ENCODE measurements around the gene IL27RA. TPM values are rescaled to one million over a fixed set of nuclear protein-coding genes. Genes with fewer than 3 reads are reported as not detected.

IL27RA gene
- total RNA-seq, 1 donor from 2014 or later: 6.5 TPM

GRCh38 chr19:14061751-14062557 is 30.4 kb downstream of the IL27RA start, which contains the start of gene PALM3:
Gene PALM3 (minus strand): TSS chr19:14062076. CDS start chr19:14061980, 96 bp downstream.
- Mint-ChIP-seq H3K9me3 (no peaks in the 10 kb centered on the region), H3K27ac (no peak within 1 kb of the TSS)

GRCh38 chr19:14062558-14062855 is 30.9 kb downstream of the IL27RA start:
- no peak for DNase-seq (ENCODE audit: low spot score in 2 of 2, unreplicated experiment in 2 of 2)
- Mint-ChIP-seq H3K27ac (no peak overlapping the region), H3K27me3 (ENCODE audit: low read depth) (peaks cover 28% of the 10 kb centered on the region), H3K4me3 (no peak overlapping the region), H3K9me3 (no peaks in the 10 kb centered on the region), H3K4me1 (peaks cover 10% of the 10 kb centered on the region), H3K36me3 (no peaks in the 10 kb centered on the region)
- TF ChIP-seq CTCF (IDR thresholded peaks at IDR 0.05; ENCODE audit: unreplicated experiment): no peak

More at GRCh38 chr19:14061751-14062557, 30.4 kb downstream of the IL27RA start, which contains the start of gene PALM3:
- DNase-seq (ENCODE audit: low spot score in 2 of 2, unreplicated experiment in 2 of 2): no peak
- Mint-ChIP-seq H3K36me3 (no peaks in the 10 kb centered on the region), H3K4me3 (no peak within 1 kb of the TSS), H3K4me1 (peaks cover 10% of the 10 kb centered on the region), H3K27me3 (ENCODE audit: low read depth) (peaks cover 30% of the 10 kb centered on the region)
- no peak for TF ChIP-seq CTCF (IDR thresholded peaks at IDR 0.05; ENCODE audit: unreplicated experiment)

- H3K27ac Mint-ChIP-seq: no peak overlapping the region
- DNase-seq (ENCODE audit: low spot score in 2 of 2, unreplicated experiment in 2 of 2): no peak
- H3K27me3 Mint-ChIP-seq (ENCODE audit: low read depth): peaks cover 22% of the 10 kb centered on the region
- no peak for TF ChIP-seq CTCF (IDR thresholded peaks at IDR 0.05; ENCODE audit: unreplicated experiment)
- H3K4me1 Mint-ChIP-seq: peaks cover 7% of the 10 kb centered on the region
- no peaks in the 10 kb centered on the region for H3K36me3 Mint-ChIP-seq
- no peaks in the 10 kb centered on the region for H3K9me3 Mint-ChIP-seq
- no peak overlapping the region for H3K4me3 Mint-ChIP-seq
Observed at GRCh38 chr19:14063105-14063504, 31.5 kb downstream of the IL27RA start.

GRCh38 chr19:14066134-14066533 is 34.6 kb downstream of the IL27RA start:
- Mint-ChIP-seq H3K4me1 (peaks cover 10% of the 10 kb centered on the region), H3K36me3 (no peaks in the 10 kb centered on the region), H3K9me3 (no peaks in the 10 kb centered on the region), H3K27ac (no peak overlapping the region), H3K27me3 (ENCODE audit: low read depth) (peaks cover 2% of the 10 kb centered on the region), H3K4me3 (no peak overlapping the region)
- DNase-seq (ENCODE audit: low spot score in 2 of 2, unreplicated experiment in 2 of 2): no peak
- no peak for TF ChIP-seq CTCF (IDR thresholded peaks at IDR 0.05; ENCODE audit: unreplicated experiment)

GRCh38 chr19:14070268-14071050 is 38.9 kb downstream of the IL27RA start:
- DNase-seq (ENCODE audit: low spot score in 2 of 2, unreplicated experiment in 2 of 2): no peak
- Mint-ChIP-seq H3K36me3 (no peaks in the 10 kb centered on the region), H3K4me1 (peaks cover 22% of the 10 kb centered on the region), H3K9me3 (no peaks in the 10 kb centered on the region), H3K4me3 (no peak overlapping the region), H3K27ac (no peak overlapping the region), H3K27me3 (ENCODE audit: low read depth) (peaks cover 2% of the 10 kb centered on the region)
- no peak for TF ChIP-seq CTCF (IDR thresholded peaks at IDR 0.05; ENCODE audit: unreplicated experiment)

All from mesothelial cell of epicardium (in vitro differentiated cells).